NCI-H1694 (cell line): ENCODE data around the gene PRKG1.
"Not testable (repeated sequence)": the region's sequence is repeated elsewhere in the genome, so short reads cannot be mapped to it uniquely, and the experiment has no call there.

Experiments
- DNase-seq: peaks from one replicate; lab custom pipeline; 2025; lab: John Stamatoyannopoulos, UW

The PRKG1 gene

DNA sequence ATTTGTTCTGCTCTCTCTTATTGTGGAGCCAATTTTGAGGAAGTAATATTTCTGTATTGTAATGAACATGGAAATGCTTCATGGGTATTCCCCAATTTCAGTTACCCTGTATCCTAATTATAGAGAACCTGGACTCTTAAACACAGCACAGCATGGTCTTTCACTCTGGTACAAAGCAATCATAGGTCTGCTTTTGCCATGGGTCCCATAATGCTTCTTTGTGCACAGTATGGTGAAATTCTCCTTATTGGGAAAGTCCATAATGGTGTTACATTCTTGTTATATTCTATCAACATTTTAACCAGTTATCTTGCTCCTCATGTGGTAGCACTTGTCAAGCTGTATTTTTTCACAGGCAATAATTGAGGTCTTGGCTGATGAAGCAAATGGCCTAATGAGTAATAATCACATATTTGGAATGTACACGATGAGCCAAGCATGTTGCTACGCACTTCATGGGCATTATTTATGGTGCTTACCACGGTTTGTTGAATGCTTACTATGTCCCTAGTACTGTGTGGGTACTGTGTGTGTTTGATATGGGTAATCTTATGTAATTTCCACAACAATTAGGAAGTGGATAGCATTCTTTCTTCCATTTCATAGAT lies 42.9 kb downstream of the PRKG1 start:
- DNase-seq: no peak

DNA sequence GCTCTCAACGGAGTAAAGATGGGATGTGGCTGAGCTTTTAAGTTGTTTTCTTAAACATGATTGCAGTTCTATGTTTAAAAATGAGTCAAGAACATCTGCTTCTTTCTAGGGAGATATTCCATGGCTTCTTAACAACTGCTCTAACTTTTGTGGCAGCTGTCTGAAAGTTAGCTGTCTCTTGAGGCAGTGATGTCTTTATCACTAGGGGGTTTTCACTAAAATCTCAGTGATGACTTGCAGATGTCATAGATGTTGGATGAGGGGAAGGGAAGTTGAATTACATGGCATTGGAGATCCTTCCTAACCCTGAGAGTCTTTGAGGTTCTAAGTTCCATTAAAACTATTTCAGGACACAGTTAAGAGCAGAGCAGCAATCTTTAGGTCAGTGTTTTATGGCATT lies 43.5 kb downstream of the PRKG1 start:
- no peak for DNase-seq

DNA sequence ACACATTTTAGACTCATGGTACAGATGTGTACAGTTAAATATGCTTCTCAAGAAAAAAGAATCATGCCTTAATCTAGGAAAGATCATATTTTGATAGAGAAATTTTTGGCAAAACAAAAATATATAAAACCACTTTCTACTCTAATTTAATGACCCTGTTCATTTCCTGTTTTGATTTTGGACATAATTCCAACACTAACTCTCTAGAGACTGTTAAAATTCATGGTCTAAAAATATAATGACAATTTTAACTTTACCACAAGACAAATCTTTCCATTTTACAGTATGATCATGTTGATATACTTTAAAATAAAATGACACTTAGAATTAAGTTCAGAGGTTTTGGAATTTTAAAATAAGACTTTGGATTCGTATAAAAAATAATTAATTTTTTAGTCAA lies 45.2 kb downstream of the PRKG1 start:
- no peak for DNase-seq

DNA sequence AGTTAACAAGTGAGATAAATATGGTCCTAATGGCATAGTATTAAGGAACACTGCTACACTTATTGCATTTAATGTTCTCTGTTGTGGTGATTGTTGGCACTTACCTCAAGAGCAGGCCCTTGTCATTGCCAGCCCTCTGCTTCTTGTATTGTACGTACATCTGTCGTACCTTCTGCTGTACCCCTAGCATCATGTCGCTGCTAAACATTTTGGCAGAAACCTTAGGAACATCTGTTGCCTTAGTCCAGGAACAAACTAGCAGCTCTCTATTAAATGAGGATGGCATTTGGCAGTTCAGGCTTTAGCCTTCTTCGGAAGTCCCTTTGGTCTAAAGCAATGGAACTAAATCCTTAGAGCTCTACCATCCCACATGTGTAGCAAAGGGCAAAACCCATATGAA lies 47.6 kb downstream of the PRKG1 start:
- peak; percentile 88 for DNase-seq

DNA sequence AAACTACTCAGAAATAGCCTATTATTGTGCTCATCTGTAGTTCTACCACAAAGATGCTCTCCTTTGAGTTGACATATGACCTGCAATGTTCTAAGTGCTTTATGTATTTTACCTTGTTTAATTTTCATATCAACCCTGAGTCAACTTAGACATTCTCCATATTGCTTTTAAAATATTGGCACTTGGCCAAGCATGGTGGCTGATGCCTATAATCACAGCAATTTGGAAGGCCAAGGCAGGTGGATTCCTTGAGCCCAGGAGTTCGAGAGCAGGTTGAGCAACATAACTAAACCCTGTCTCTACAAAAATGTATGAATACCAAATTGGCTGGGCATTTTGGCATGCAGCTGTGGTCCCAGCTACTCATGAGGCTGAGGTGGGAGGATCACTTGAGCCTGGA lies 50.6 kb downstream of the PRKG1 start:
- DNase-seq: no peak

DNA sequence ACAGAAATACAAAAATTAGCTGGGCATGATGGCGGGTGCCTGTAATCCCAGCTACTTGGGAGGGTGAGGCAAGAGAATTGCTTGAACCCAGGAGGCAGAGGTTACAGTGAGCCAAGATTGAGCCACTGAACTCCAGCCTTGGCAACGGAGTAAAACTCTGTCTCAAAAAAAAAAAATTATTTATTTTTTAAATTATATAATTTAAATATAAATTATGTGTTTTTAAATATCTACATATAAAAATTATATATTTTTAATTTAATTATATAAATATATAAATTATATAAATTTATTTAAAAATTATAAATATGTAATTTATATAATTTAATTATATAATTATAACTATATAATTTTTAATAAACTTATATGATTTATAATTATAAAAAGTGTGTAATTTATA lies 51.2 kb downstream of the PRKG1 start:
- no peak for DNase-seq

DNA sequence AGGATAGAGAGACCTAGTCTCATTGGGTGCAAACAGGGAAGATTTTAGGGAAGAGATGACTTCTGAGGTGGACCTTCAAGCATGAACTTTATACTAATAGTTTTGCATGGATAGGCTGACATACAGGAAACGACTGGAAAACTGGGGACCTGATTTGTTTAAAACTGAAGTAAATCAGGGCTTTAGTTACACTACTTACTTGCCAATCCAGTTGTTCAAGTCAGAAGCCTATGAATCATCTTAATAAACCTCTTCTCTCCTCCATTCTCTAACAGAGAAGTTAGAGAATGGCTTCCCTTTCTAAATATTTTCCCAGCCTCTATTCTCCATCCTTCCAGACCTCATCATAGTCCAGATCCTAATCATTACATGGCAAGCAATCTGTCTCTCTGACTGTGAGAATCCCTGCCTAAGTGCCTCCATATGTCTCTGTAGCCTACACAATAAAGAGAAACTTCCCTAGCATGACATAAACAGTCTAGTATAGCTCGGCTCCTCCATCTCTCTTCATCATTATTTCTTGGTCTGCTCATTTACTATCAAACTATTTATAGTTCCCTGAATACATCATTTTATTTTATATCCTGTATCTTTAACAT lies 55.8 kb downstream of the PRKG1 start:
- DNase-seq: peak; percentile 25

DNA sequence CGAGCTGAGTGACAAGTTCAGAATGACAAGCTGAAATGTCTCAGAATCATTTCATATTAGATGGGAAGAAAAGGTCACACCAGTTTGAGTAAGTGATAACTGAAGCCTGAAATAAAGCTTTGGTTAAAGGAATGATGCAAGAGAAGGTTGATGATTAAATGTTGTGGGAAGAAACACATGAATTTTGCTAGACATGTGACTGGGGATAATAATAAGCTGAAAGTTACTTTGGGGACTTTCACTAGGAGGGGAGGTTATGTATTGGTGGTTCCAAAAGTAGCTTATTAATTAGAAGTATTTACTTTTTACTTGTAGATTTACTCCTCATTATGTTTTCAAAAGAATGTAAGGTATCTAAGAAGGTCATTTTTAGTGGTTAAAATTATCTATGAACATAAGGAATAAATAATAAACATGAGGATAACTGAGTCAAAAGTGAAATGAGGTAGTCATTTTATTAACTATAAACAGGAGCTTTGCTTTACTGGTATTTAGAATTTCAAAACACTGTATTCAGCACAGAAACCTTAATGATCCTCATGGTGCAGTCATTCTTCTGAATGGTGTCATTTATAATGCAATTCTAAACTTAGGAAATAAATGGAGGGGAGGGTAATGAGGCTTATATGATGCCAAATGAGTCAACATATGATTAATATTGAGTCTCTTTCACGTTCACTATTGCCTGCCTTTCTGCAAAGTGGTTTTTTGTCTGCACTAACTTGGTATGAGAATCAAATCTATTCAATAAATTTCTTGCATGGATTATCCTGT lies 63.7 kb downstream of the PRKG1 start:
- no peak for DNase-seq

DNA sequence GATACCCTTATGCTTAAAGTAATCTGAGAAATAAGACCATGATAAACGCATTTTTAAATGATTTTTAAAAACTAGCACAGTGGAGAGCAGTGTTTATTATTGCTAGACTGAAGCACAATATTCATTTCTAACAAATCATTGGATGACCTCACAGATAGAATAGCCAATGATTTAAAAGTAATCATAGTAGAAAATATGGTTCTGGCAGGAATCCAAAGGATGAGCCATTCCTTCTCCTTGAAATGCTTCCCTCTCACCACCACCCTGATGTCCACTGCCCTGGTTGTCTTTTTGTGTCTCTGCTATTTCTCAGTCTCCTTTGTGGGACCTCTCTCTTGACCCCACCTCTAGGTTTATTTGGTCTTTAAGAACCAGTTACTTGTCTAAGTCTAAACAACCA lies 64.9 kb downstream of the PRKG1 start:
- no peak for DNase-seq

DNA sequence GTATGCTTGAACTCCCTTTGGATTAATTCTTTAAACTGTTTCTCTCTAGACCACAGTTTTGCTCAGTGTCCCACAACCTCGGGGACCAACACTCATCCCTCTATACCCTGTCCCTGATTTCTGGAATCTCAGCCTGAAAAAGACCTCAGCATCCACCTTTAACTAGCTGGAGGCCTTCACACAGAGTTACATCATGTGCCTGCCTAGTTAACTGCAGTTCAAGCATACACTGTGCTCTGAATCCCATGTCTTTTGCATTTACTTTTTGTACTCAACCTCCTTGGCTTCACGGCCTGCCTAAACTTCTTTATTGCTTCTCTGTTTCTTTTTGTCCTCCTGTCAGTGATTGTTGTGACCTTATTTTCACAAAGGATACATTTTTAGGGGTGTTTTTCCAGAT lies 66.7 kb downstream of the PRKG1 start:
- no peak for DNase-seq

DNA sequence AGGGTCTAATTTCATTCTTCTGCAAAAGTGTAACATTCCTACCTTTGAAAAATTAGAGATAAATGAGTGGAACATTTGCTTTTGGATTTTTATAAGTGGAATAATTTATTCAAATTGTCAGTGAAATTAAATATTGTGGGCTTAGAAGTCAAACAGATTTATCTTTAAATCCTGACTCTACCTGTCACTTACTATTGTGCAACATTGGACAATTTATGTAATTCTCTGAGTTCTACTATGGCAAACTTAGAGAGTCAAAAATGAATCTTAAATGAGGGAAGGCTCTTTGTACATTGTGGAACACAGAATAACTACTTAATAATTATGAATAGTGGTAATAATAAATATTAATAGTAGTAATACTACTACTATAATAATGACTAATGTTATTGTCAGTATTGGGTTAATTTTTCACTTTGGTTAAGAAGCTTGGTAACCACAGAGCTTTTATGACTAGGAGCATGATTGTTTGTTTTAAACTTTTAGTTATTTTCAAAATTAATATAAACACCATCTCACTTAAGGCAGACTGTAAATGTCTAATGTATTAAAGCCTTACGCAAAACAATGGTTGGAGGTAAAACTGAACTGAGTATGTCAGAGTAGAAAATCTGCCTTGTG lies 70.0 kb downstream of the PRKG1 start:
- no peak for DNase-seq

DNA sequence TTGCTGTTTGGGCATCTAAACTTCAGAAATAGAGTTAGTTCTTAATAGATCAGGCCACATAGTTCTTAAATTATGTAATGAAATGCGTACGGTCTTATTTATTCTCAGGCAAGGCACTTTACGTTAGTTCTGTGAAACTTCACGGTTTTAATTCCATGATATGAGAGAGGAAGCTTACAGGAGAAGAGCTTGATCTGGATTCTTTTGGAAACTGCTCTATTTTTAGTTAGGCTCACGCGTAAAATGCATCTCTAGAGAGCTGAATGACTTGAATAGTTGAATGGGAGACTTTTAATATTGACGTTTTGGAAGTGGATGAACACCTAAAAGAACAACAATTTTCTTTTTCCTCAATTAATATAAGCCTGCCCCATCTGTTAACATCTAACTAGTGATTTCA lies 71.1 kb downstream of the PRKG1 start:
- no peak for DNase-seq

DNA sequence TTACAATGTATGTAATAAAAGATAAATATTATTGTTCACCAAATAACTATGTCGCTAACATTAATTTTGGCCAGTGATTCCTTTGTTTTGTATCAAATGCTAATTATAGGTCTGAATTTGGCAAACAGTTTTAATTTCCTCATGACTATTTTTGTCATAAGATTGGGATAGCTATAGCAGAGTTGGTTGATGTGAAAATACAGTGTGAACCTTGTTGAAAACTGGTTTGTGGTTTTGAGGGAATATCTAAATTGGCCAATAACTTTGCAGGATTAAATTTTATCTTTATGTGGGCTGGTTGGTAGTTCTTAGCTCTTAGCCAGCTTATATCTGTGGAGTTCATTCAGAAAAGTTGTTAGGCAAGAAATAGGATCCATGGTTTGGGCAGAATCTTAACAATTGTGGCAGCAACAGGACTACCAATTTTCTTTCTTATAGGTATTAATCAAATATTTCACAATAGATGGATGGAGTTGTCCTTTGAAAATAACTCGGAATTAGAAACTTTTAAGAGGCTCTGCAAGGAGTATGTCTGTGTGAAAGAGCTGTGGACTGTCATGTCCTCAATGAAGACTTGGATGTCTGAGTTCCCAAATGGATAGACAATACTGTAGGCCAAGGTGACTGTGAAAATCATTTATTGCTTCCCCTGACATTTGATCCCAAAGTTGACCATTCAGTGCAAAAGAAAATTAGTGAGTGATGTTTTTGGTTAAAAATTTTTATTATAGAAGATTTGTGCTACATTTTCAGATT lies 73.5 kb downstream of the PRKG1 start:
- DNase-seq: no peak

DNA sequence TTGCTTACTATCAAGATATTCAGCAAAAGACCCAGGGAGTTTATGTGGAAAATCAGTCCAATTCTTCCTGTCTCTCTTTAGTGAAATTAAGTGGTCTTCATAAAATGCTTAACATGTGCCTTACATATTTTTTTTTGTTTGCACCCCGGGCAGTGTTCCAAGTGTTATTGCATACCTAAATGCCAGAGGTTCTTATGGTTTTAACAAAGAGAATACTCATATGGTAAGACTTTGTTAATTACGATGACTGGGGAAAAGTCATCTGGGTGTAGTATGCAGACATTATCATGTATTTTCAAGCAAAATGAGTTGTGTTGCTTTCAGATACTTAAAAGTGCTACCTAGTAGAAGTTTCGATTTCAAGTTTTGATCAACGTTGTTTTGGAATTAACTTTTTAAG lies 82.6 kb downstream of the PRKG1 start:
- DNase-seq: no peak

DNA sequence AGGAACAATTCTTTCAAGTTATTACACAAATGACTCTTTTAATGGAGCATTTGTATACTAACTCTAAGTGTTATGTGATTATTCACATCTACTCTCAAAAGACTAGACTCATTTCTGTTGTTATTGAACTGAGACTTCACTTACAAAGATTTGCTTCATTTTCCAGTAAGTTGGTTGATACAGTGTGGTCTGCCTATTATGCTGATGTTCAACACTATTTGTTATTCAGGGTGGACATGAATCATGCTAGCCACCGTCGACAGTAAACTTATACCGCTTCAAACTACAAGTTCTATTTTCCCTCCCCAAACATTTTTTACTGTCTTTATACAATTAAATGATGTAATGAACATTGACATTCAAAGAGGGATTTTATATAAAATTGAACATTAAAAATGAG lies 84.5 kb downstream of the PRKG1 start:
- DNase-seq: no peak

DNA sequence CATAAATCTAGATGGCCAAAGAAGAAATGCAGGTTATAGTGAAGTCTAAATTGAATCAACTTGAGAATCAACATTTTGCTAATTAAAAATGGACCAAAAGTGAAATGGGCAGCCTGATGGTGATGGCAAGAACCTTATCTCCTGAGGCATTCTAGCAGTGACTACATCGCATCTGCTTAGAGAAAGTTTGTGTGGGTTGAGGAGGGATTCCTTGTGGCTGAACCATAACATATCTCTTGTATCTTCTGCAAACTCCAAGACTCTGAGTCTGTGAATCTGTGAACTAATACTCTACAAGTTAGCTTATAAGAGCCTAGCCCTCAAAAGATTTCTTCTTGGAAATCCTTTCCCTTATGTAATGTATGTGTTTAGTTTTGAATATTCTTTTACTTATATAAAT lies 85.6 kb downstream of the PRKG1 start:
- no peak for DNase-seq

DNA sequence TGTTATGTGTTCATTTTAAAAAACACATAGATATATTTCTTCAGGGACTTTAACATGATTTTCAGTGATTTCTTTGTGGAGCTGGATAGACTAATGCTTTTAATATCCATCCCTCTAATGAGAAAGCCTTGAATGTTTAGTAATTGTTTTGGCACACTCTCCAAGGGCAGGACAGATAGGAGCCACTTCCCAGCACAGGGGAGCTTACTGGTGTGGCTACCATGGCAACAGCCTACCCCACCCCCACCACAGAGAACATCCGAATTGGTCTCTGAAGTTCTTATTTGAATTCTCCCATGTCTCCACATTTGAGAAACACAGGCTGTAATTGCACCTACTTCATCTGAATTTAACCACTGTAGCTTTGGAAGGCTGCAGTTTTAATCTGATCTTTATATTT lies 87.7 kb downstream of the PRKG1 start:
- no peak for DNase-seq

DNA sequence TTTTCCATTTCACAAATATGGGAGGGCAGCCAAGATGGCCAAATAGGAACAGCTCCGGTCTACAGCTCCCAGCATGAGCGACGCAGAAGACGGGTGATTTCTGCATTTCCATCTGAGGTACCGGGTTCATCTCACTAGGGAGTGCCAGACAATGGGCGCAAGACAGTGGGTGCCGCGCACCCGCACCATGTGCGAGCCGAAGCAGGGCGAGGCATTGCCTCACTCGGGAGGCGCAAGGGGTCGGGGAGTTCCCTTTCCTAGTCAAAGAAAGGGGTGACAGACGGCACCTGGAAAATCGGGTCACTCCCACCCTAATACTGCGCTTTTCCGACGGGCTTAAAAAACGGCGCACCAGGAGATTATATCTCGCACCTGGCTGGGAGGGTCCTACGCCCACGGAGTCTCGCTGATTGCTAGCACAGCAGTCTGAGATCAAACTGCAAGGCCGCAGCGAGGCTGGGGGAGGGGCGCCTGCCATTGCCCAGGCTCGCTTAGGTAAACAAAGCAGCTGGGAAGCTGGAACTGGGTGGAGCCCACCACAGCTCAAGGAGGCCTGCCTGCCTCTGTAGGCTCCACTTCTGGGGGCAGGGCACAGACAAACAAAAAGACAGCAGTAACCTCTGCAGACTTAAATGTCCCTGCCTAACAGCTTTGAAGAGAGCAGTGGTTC lies 89.2 kb downstream of the PRKG1 start:
- not testable (repeated sequence) for DNase-seq

DNA sequence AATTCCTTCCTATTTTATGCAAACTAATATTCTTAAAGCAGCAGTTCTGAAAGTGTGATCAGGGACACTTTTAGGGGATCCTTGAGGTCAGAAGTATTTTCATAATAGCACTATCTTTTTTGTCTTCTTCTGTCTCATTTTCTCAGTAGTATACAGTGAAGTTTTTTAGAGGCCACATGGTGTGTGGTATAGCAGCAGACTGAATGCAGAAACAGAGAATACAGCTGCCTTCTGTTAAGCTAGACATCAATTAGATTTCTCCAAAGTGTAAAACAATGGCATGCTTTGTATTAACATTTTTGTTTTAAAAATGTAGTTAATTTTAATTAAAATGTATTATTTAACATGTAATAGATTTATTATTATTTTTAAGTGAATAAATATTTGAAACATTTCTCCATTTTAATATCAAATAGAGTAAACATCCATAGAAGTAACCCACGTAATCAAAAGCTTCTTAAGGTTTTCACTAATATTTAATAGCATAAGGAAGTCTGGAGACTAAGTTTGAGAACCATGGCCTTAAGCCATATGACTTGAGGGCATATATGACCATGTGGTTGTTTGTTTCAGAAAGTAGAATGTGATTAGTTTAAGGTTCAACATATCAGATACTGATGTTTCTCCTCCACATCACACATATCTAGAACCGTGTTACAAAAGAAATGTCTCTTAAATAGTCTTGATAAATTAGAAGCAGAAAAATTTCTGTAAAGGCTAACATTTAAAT lies 94.0 kb downstream of the PRKG1 start:
- DNase-seq: no peak

DNA sequence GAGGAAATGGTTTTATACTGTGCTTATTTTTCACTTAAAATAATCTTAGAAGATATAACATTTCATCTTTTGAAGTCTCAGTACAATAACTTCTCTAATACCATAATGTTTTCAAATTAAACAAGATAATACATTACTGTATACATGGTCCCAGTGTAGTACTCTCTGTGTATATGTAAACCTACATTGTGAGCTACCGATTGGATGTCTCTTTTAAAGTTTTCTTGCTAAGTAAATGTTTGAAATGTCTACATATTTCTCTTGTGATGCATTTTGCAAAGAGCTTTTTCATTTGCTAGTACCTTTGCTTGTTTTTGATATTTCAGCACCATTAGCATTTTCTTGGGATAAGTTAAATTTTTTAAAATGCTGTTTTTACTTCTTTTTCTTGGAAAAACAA lies 94.8 kb downstream of the PRKG1 start:
- DNase-seq: no peak
